ENCODE data around the gene RAC2.

DNA sequence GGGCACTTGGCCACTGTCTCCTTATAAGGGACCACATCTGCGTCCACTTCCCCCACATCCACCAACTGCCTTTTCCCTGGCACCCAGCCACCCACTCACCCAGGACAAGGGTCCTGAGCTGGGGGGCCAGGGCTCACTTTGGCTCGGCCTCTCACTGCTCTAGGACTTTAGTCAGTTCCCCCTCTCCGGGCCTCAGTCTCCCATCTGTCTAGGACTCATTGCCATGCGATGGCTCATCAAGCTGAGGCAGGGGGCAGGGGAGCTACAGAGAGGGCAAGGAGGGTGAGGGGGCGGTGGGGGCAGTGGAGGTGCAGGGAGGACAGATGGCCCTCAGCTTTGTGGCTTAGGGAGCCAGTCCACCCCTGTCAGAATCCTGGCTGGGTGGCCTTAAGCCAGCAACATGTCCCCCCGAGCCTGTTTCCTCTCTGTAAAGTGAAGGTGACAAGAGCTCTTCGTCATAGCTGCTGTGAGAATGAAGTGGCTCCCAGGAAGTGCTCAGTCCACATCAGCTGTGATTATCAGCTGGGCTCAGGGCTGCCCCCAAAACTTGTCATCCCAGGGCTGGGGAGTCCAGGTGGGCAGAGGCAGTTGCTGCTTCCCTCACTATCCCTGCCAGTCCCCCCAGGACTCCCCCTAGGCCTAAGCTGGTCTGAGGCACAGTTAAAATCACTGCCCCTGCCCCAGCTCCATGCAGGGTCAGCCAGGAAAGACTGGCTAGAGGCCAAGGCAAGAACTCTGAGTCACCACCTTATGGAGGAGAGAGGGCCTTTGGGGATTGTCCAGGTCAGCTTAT lies 14.9 kb downstream of the RAC2 start:
- TF ChIP-seq EZH2 (IDR thresholded peaks at IDR 0.05; ENCODE audit: borderline replicate concordance, low read length) = no peak
- TF ChIP-seq, protein P1, sequence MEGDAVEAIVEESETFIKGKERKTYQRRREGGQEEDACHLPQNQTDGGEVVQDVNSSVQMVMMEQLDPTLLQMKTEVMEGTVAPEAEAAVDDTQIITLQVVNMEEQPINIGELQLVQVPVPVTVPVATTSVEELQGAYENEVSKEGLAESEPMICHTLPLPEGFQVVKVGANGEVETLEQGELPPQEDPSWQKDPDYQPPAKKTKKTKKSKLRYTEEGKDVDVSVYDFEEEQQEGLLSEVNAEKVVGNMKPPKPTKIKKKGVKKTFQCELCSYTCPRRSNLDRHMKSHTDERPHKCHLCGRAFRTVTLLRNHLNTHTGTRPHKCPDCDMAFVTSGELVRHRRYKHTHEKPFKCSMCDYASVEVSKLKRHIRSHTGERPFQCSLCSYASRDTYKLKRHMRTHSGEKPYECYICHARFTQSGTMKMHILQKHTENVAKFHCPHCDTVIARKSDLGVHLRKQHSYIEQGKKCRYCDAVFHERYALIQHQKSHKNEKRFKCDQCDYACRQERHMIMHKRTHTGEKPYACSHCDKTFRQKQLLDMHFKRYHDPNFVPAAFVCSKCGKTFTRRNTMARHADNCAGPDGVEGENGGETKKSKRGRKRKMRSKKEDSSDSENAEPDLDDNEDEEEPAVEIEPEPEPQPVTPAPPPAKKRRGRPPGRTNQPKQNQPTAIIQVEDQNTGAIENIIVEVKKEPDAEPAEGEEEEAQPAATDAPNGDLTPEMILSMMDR (IDR thresholded peaks at IDR 0.05; ENCODE audit: low read length) = no peak
